Fibroblast of lung (primary cell): ENCODE results near the gene CSGALNACT2. TPM values are rescaled to one million over a fixed set of nuclear protein-coding genes. Genes with fewer than 3 reads are reported as not detected.

ENCODE experiments used
- DNase-seq, 2 donors: peaks; one replicate each; pipeline versions ENCODE4 v3.0.0 to v3.0.0-alpha.2; 2010; ENCODE audit warnings: low read depth in 2 of 2
- H2AFZ ChIP-seq: 2 replicates; pipeline ENCODE4 v1.5.1; 2012; ENCODE audit warnings: low read length, control low read depth, inconsistent platforms
- H3K27ac ChIP-seq: 2 replicates; pipeline ENCODE4 v1.5.1; 2011; ENCODE audit warnings: low read length, control low read depth; ENCODE audit not compliant: insufficient read depth
- H3K27me3 ChIP-seq: 2 replicates; pipeline ENCODE4 v1.5.1; 2011; ENCODE audit warnings: mild to moderate bottlenecking, low read length; ENCODE audit not compliant: control insufficient read depth, insufficient read depth
- H3K36me3 ChIP-seq: 2 replicates; pipeline ENCODE4 v1.5.1; 2011; ENCODE audit warnings: low read length; ENCODE audit not compliant: control insufficient read depth, insufficient read depth
- H3K4me1 ChIP-seq: 2 replicates; pipeline ENCODE4 v1.5.1; 2011; ENCODE audit warnings: low read length; ENCODE audit not compliant: control insufficient read depth, insufficient read depth; ENCODE audit errors: extremely low read depth
- H3K4me2 ChIP-seq: 2 replicates; pipeline ENCODE4 v1.5.1; 2011; ENCODE audit warnings: low read length, control low read depth; ENCODE audit not compliant: insufficient read depth; ENCODE audit errors: extremely low read depth
- H3K4me3 ChIP-seq, 4 experiments: fragments of 200-600 bp in 1 of 4; sonication (generic) in 1 of 4; replicated peaks in 1 of 4; 2 replicates each; pipeline ENCODE4 v1.5.1; 2011 to 2016; ENCODE audit warnings: low read length in 4 of 4, low read depth in 3 of 4, mild to moderate bottlenecking in 3 of 4, control low read depth in 2 of 4, inconsistent platforms in 1 of 4, mixed read lengths in 1 of 4; ENCODE audit not compliant: insufficient read depth in 1 of 4; ENCODE audit errors: control extremely low read depth in 1 of 4
- H3K79me2 ChIP-seq: 2 replicates; pipeline ENCODE4 v1.5.1; 2012; ENCODE audit warnings: mild to moderate bottlenecking, low read length, inconsistent platforms; ENCODE audit not compliant: control insufficient read depth, insufficient read depth
- H3K9ac ChIP-seq: 2 replicates; pipeline ENCODE4 v1.5.1; 2011; ENCODE audit warnings: mild to moderate bottlenecking, low read length, control low read depth; ENCODE audit not compliant: insufficient read depth
- H3K9me3 ChIP-seq: 2 replicates; pipeline ENCODE4 v1.5.1; 2012; ENCODE audit warnings: low read depth, low read length; ENCODE audit not compliant: control insufficient read depth, insufficient read depth
- H4K20me1 ChIP-seq: 2 replicates; pipeline ENCODE4 v1.5.1; 2011; ENCODE audit warnings: low read length; ENCODE audit not compliant: control insufficient read depth, insufficient read depth; ENCODE audit errors: extremely low read depth
- EZH2 ChIP-seq: IDR thresholded peaks from 2 replicates; pipeline ENCODE4 v1.5.1; 2012; ENCODE audit warnings: low read length, control low read depth, mild to moderate bottlenecking; ENCODE audit errors: missing control alignments
- polyA plus RNA-seq, 2 donors: library from polyadenylated mRNA; depleted of rRNA in 1 of 2; stranded (reverse) in 1 of 2; unstranded in 1 of 2; fragments of >200 nt; gene quantifications; 2 replicates each; pipeline ENCODE4 v1.2.1, GENCODE V29; 2011 to 2012; ENCODE audit warnings: missing spikeins in 1 of 2
- total RNA-seq: library from RNA; depleted of rRNA; stranded (reverse); fragments of >200 nt; gene quantifications from 2 replicates; pipeline ENCODE4 v1.2.1, GENCODE V29; 2014
- TF ChIP-seq, protein P1 (sequence below), 2 donors: IDR thresholded peaks in 1 of 2; conservative IDR thresholded peaks in 1 of 2; 1 replicate in 1 of 2; 2 replicates in 1 of 2; pipeline ENCODE4 v1.5.1; 2011 to 2012; ENCODE audit warnings: low read length in 2 of 2, control low read depth in 1 of 2, inconsistent platforms in 1 of 2, low read depth in 1 of 2, mild to moderate bottlenecking in 1 of 2

Gene CSGALNACT2
- total and polyA plus RNA-seq, 2 donors (not counting 1 experiment from before 2014, with no cell fraction given) = 38.6 to 46.9 TPM

DNA sequence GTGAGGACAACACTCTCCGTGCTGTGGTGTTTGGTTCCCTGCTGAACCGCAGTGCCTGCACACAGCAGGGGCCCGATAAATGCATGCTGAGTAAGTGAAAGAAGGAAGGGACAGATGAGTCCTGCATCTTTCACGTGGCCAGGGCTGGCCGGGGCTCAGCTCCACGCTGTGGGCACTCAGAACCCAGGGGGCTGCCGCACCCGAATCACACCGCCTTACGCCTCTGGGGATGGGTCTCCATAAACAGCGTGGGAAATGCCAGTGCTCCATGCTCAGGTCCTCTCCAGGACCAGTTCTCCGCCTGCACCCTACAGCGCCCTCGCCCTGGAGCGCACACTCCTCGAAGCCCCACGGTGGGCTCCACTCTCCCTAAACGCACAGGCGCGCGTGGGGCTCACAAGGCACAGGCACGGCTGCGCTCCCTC lies 90.5 kb downstream of the CSGALNACT2 start:
- Histone ChIP-seq H3K79me2 (no peaks in the 10 kb centered on the region), H3K4me1 (no peaks in the 10 kb centered on the region), H3K9ac (no peak overlapping the region), H3K27ac (no peak overlapping the region), H3K9me3 (no peaks in the 10 kb centered on the region), H3K27me3 (peaks cover 31% of the 10 kb centered on the region), H3K4me2 (no peak overlapping the region), H3K4me3 (no peak overlapping the region), H4K20me1 (no peaks in the 10 kb centered on the region), H2AFZ (no peak overlapping the region), H3K36me3 (no peaks in the 10 kb centered on the region)
- no peak for DNase-seq
- TF ChIP-seq, protein P1, sequence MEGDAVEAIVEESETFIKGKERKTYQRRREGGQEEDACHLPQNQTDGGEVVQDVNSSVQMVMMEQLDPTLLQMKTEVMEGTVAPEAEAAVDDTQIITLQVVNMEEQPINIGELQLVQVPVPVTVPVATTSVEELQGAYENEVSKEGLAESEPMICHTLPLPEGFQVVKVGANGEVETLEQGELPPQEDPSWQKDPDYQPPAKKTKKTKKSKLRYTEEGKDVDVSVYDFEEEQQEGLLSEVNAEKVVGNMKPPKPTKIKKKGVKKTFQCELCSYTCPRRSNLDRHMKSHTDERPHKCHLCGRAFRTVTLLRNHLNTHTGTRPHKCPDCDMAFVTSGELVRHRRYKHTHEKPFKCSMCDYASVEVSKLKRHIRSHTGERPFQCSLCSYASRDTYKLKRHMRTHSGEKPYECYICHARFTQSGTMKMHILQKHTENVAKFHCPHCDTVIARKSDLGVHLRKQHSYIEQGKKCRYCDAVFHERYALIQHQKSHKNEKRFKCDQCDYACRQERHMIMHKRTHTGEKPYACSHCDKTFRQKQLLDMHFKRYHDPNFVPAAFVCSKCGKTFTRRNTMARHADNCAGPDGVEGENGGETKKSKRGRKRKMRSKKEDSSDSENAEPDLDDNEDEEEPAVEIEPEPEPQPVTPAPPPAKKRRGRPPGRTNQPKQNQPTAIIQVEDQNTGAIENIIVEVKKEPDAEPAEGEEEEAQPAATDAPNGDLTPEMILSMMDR (conservative IDR thresholded peaks at IDR 0.05 in 1 of 2, IDR thresholded peaks at IDR 0.05 in 1 of 2; ENCODE audit: low read depth in 1 of 2, low read length in 2 of 2) = no peak
- peak; percentile 89 for TF ChIP-seq EZH2

DNA sequence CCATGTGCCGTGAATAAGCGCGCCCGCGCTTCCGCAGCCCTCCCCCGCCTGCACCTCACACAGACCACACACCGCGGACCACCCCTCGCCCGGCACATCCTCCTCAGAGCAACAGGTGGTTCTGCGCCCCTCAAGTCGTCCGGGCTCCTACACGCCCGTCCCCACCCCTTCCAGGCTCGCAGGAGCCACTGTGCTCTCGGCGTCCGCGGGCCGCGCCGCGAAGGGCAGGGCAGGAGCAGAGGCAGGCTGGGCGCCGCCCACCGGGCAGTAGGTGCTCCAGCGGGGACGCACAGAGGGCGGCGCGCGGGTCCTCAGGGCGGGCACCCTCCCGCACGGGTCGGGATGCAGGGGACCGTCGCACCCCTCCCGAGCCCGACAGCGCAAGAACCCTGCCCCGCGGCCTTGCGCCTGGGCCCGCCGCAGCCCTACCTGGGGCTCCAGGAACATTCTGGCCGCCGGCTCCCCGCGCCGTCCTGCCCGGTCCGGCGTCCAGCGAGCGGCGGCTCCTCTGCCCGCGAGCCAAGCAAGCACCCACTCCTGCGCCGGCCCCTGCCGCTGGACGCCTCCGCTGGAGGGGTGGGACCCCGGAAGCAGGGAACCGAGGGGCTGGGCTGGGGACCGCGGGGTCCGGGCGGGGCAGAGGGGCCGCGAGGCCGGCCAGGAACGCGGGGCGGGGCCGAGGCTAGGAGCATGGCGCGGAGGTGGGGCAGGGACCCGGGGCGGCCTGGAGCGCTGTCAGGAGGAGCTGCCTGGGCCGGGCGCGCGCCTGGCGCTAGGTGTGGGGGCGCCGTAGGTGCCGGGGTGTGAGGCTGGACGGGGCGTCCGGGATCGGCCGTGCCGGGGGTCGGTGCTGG lies 91.2 kb downstream of the CSGALNACT2 start:
- no peak overlapping the region for H3K4me3 ChIP-seq
- no peaks in the 10 kb centered on the region for H3K9me3 ChIP-seq
- no peak overlapping the region for H3K4me2 ChIP-seq
- H3K9ac ChIP-seq = no peak overlapping the region
- no peaks in the 10 kb centered on the region for H4K20me1 ChIP-seq
- no peaks in the 10 kb centered on the region for H3K4me1 ChIP-seq
- peaks cover 31% of the 10 kb centered on the region for H3K27me3 ChIP-seq
- no peak overlapping the region for H2AFZ ChIP-seq
- no peak for DNase-seq
- H3K79me2 ChIP-seq = no peaks in the 10 kb centered on the region
- no peak overlapping the region for H3K27ac ChIP-seq
- TF ChIP-seq, protein P1 (conservative IDR thresholded peaks at IDR 0.05 in 1 of 2, IDR thresholded peaks at IDR 0.05 in 1 of 2; ENCODE audit: low read depth in 1 of 2, low read length in 2 of 2) = no peak
- peak; percentile 85 for TF ChIP-seq EZH2
- no peaks in the 10 kb centered on the region for H3K36me3 ChIP-seq

DNA sequence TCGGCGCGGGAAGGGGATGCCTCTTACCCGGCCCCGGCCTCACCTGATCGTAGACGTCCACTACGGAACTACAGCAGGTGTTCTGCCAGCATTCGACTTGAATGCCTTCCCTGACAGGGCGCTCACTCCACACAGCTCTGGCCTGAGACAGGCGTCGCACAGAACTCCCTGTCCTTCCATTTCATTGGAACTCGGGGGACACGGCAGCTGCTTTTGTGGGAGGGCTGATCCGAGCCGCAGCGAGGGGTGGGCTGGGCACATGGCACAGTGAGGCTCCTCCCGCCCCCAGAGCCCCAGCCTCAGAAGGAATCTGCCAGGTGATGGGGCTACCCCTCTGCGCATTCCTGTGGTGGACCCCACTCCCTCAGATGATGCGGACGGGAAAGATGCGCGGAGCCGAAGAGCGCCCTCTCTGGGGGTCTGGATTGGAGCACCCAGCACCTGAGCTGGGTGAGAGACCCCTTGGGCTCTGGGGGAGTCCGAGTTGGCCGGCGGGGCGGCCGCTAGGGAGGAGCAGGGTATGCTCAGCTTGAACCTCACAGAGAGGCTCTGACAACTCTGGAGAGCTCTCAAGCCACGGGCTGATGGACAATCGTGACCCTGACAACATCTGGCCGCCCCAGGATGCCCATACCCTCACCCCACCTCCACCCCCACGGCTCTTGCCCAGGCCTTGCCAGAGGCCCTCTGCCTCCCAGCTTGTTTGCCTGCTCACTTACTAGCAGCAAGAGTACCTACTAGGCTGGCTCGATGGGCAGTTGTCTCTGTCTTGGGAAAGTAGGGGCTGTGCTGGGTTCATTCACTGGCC lies 92.1 kb downstream of the CSGALNACT2 start:
- Histone ChIP-seq H3K36me3 (no peaks in the 10 kb centered on the region), H3K4me1 (no peaks in the 10 kb centered on the region), H4K20me1 (no peaks in the 10 kb centered on the region), H3K4me2 (no peak overlapping the region), H3K9me3 (no peaks in the 10 kb centered on the region), H3K27me3 (peaks cover 31% of the 10 kb centered on the region), H2AFZ (no peak overlapping the region), H3K27ac (no peak overlapping the region), H3K79me2 (no peaks in the 10 kb centered on the region), H3K9ac (no peak overlapping the region), H3K4me3 (no peak overlapping the region)
- DNase-seq = no peak
- TF ChIP-seq EZH2 = peak; percentile 25
- TF ChIP-seq, protein P1 (conservative IDR thresholded peaks at IDR 0.05 in 1 of 2, IDR thresholded peaks at IDR 0.05 in 1 of 2; ENCODE audit: low read depth in 1 of 2, low read length in 2 of 2) = no peak
